Measurements from ENCODE around the gene LMAN1L.

Gene LMAN1L

GRCh38 chr15:74773731-74774252 is 38.8 kb upstream of the LMAN1L start:
- peaks cover 13 to 15% of the 10 kb centered on the region in 2 experiments for H3K27me3 ChIP-seq (ENCODE audit: control insufficient read depth in 1 of 2, insufficient read depth in 1 of 2, low read length in 2 of 2)
- H4K91ac ChIP-seq (ENCODE audit: low read length): no peak overlapping the region
- H2AK5ac ChIP-seq (ENCODE audit: low read length, severe bottlenecking): peak overlapping the region; percentile 10
- no peak overlapping the region for H3K9ac ChIP-seq (ENCODE audit: low read length)
- no peaks in the 10 kb centered on the region for H3K79me1 ChIP-seq (replicated peaks; ENCODE audit: low read length, poor library complexity, severe bottlenecking)
- no peak overlapping the region for H2BK15ac ChIP-seq (ENCODE audit: low read depth, poor library complexity, severe bottlenecking)
- DNase-seq: no peak
- H3K4me3 ChIP-seq (ENCODE audit: insufficient read depth in 1 of 2, low read depth in 1 of 2, low read length in 2 of 2): no peak overlapping the region
- no peak overlapping the region for H3K23ac ChIP-seq (ENCODE audit: low read length in 2 of 2)
- H3K4ac ChIP-seq (ENCODE audit: low read depth in 1 of 2, low read length in 2 of 2): no peak overlapping the region
- H3K36me3 ChIP-seq (ENCODE audit: control insufficient read depth in 1 of 2, insufficient read depth in 2 of 2, low read depth in 1 of 2, low read length in 2 of 2): no peaks in the 10 kb centered on the region
- H3K4me1 ChIP-seq (ENCODE audit: control insufficient read depth, insufficient read depth, low read depth, low read length): peaks cover 21% of the 10 kb centered on the region
- no peak overlapping the region for H2AFZ ChIP-seq (ENCODE audit: low read depth, low read length)
- H3K18ac ChIP-seq (ENCODE audit: low read depth in 1 of 2, low read length in 2 of 2): no peak overlapping the region
- H3K27ac ChIP-seq (ENCODE audit: low read length, poor library complexity, severe bottlenecking): no peak overlapping the region
- H2BK5ac ChIP-seq (ENCODE audit: low read depth, low read length, poor library complexity, severe bottlenecking): no peak overlapping the region
- no peak overlapping the region for H3K14ac ChIP-seq (ENCODE audit: low read length in 2 of 2)
- H3K4me2 ChIP-seq (ENCODE audit: low read length, poor library complexity, severe bottlenecking): no peak overlapping the region
- no peaks in the 10 kb centered on the region for H3K9me3 ChIP-seq (ENCODE audit: control insufficient read depth, low read length)
- no peak overlapping the region for H2BK120ac ChIP-seq (ENCODE audit: low read depth, low read length)
- H2BK12ac ChIP-seq (ENCODE audit: low read length in 2 of 2): no peak overlapping the region
- 46% methylated on average over 5 of the region's 5 CpGs for WGBS
- H4K8ac ChIP-seq (ENCODE audit: low read length): no peak overlapping the region

- no peak overlapping the region for H3K4me2 ChIP-seq (ENCODE audit: low read length, poor library complexity, severe bottlenecking)
- H4K91ac ChIP-seq (ENCODE audit: low read length): no peak overlapping the region
- H3K4me1 ChIP-seq (ENCODE audit: control insufficient read depth, insufficient read depth, low read depth, low read length): peaks cover 21% of the 10 kb centered on the region
- H3K14ac ChIP-seq (ENCODE audit: low read length in 2 of 2): no peak overlapping the region
- H3K18ac ChIP-seq (ENCODE audit: low read depth in 1 of 2, low read length in 2 of 2): no peak overlapping the region
- H2AFZ ChIP-seq (ENCODE audit: low read depth, low read length): no peak overlapping the region
- no peak overlapping the region for H3K4me3 ChIP-seq (ENCODE audit: insufficient read depth in 1 of 2, low read depth in 1 of 2, low read length in 2 of 2)
- no peak overlapping the region for H2BK120ac ChIP-seq (ENCODE audit: low read depth, low read length)
- no peak overlapping the region for H2AK5ac ChIP-seq (ENCODE audit: low read length, severe bottlenecking)
- H2BK5ac ChIP-seq (ENCODE audit: low read depth, low read length, poor library complexity, severe bottlenecking): no peak overlapping the region
- no peaks in the 10 kb centered on the region for H3K79me1 ChIP-seq (replicated peaks; ENCODE audit: low read length, poor library complexity, severe bottlenecking)
- no peak overlapping the region for H3K4ac ChIP-seq (ENCODE audit: low read depth in 1 of 2, low read length in 2 of 2)
- no peak for DNase-seq
- H3K36me3 ChIP-seq (ENCODE audit: control insufficient read depth in 1 of 2, insufficient read depth in 2 of 2, low read depth in 1 of 2, low read length in 2 of 2): no peaks in the 10 kb centered on the region
- H2BK12ac ChIP-seq (ENCODE audit: low read length in 2 of 2): no peak overlapping the region
- H3K9ac ChIP-seq (ENCODE audit: low read length): no peak overlapping the region
- no peak overlapping the region for H3K23ac ChIP-seq (ENCODE audit: low read length in 2 of 2)
- H2BK15ac ChIP-seq (ENCODE audit: low read depth, poor library complexity, severe bottlenecking): no peak overlapping the region
- 89% methylated on average over 5 of the region's 5 CpGs for WGBS
- H3K9me3 ChIP-seq (ENCODE audit: control insufficient read depth, low read length): no peaks in the 10 kb centered on the region
- no peak overlapping the region for H4K8ac ChIP-seq (ENCODE audit: low read length)
- peaks cover 6 to 7% of the 10 kb centered on the region in 2 experiments for H3K27me3 ChIP-seq (ENCODE audit: control insufficient read depth in 1 of 2, insufficient read depth in 1 of 2, low read length in 2 of 2)
- H3K27ac ChIP-seq (ENCODE audit: low read length, poor library complexity, severe bottlenecking): no peak overlapping the region
Measured at GRCh38 chr15:74775132-74775562, 37.5 kb upstream of the LMAN1L start.

- no peak for DNase-seq
- Histone ChIP-seq H2BK12ac (ENCODE audit: low read length in 2 of 2) (no peak overlapping the region), H3K14ac (ENCODE audit: low read length in 2 of 2) (no peak overlapping the region), H3K23ac (ENCODE audit: low read length in 2 of 2) (no peak overlapping the region), H3K9ac (ENCODE audit: low read length) (no peak overlapping the region), H3K18ac (ENCODE audit: low read depth in 1 of 2, low read length in 2 of 2) (no peak overlapping the region), H2BK5ac (ENCODE audit: low read depth, low read length, poor library complexity, severe bottlenecking) (no peak overlapping the region), H3K4me2 (ENCODE audit: low read length, poor library complexity, severe bottlenecking) (no peak overlapping the region), H2BK15ac (ENCODE audit: low read depth, poor library complexity, severe bottlenecking) (no peak overlapping the region), H2BK120ac (ENCODE audit: low read depth, low read length) (no peak overlapping the region), H3K4me1 (ENCODE audit: control insufficient read depth, insufficient read depth, low read depth, low read length) (peaks cover 25% of the 10 kb centered on the region), H3K27ac (ENCODE audit: low read length, poor library complexity, severe bottlenecking) (no peak overlapping the region), H3K4ac (ENCODE audit: low read depth in 1 of 2, low read length in 2 of 2) (no peak overlapping the region), H4K91ac (ENCODE audit: low read length) (no peak overlapping the region), H3K4me3 (ENCODE audit: insufficient read depth in 1 of 2, low read depth in 1 of 2, low read length in 2 of 2) (no peak overlapping the region), H3K9me3 (ENCODE audit: control insufficient read depth, low read length) (no peaks in the 10 kb centered on the region), H4K8ac (ENCODE audit: low read length) (no peak overlapping the region), H2AFZ (ENCODE audit: low read depth, low read length) (no peak overlapping the region), H3K79me1 (replicated peaks; ENCODE audit: low read length, poor library complexity, severe bottlenecking) (no peaks in the 10 kb centered on the region), H2AK5ac (ENCODE audit: low read length, severe bottlenecking) (no peak overlapping the region), H3K27me3 (ENCODE audit: control insufficient read depth in 1 of 2, insufficient read depth in 1 of 2, low read length in 2 of 2) (no peaks in the 10 kb centered on the region), H3K36me3 (ENCODE audit: control insufficient read depth in 1 of 2, insufficient read depth in 2 of 2, low read depth in 1 of 2, low read length in 2 of 2) (no peaks in the 10 kb centered on the region)
- WGBS: 93% methylated on average over 3 of the region's 4 CpGs
Measured at GRCh38 chr15:74775894-74776293, 36.7 kb upstream of the LMAN1L start.

- H3K36me3 ChIP-seq (ENCODE audit: control insufficient read depth in 1 of 2, insufficient read depth in 2 of 2, low read depth in 1 of 2, low read length in 2 of 2): no peaks in the 10 kb centered on the region
- H3K14ac ChIP-seq (ENCODE audit: low read length in 2 of 2): no peak overlapping the region
- no peak overlapping the region for H2BK15ac ChIP-seq (ENCODE audit: low read depth, poor library complexity, severe bottlenecking)
- no peak overlapping the region for H2AK5ac ChIP-seq (ENCODE audit: low read length, severe bottlenecking)
- H3K4ac ChIP-seq (ENCODE audit: low read depth in 1 of 2, low read length in 2 of 2): no peak overlapping the region
- no peak overlapping the region for H3K4me3 ChIP-seq (ENCODE audit: insufficient read depth in 1 of 2, low read depth in 1 of 2, low read length in 2 of 2)
- no peaks in the 10 kb centered on the region for H3K9me3 ChIP-seq (ENCODE audit: control insufficient read depth, low read length)
- H3K4me1 ChIP-seq (ENCODE audit: control insufficient read depth, insufficient read depth, low read depth, low read length): peaks cover 30% of the 10 kb centered on the region
- H4K8ac ChIP-seq (ENCODE audit: low read length): peak overlapping the region; percentile 40
- H3K18ac ChIP-seq (ENCODE audit: low read depth in 1 of 2, low read length in 2 of 2): peak overlapping the region; percentile 15 to 86
- no peak overlapping the region for H3K9ac ChIP-seq (ENCODE audit: low read length)
- no peaks in the 10 kb centered on the region for H3K27me3 ChIP-seq (ENCODE audit: control insufficient read depth in 1 of 2, insufficient read depth in 1 of 2, low read length in 2 of 2)
- no peak overlapping the region for H3K4me2 ChIP-seq (ENCODE audit: low read length, poor library complexity, severe bottlenecking)
- H2BK5ac ChIP-seq (ENCODE audit: low read depth, low read length, poor library complexity, severe bottlenecking): no peak overlapping the region
- no peak overlapping the region for H4K91ac ChIP-seq (ENCODE audit: low read length)
- H3K79me1 ChIP-seq (replicated peaks; ENCODE audit: low read length, poor library complexity, severe bottlenecking): peaks cover 2% of the 10 kb centered on the region
- H2AFZ ChIP-seq (ENCODE audit: low read depth, low read length): peak overlapping the region; percentile 18
- no peak overlapping the region for H3K23ac ChIP-seq (ENCODE audit: low read length in 2 of 2)
- H2BK120ac ChIP-seq (ENCODE audit: low read depth, low read length): no peak overlapping the region
- WGBS: 16% methylated on average over 11 of the region's 13 CpGs
- H3K27ac ChIP-seq (ENCODE audit: low read length, poor library complexity, severe bottlenecking): no peak overlapping the region
- DNase-seq: peak; percentile 41
- peak overlapping the region in 1 of 2 experiments; percentile 15 for H2BK12ac ChIP-seq (ENCODE audit: low read length in 2 of 2)
Measured at GRCh38 chr15:74776821-74777768, 35.5 kb upstream of the LMAN1L start.

Data from mesenchymal stem cell (in vitro differentiated cells and primary cell).